ENCODE results near the gene KANK4.

The KANK4 gene

DNA sequence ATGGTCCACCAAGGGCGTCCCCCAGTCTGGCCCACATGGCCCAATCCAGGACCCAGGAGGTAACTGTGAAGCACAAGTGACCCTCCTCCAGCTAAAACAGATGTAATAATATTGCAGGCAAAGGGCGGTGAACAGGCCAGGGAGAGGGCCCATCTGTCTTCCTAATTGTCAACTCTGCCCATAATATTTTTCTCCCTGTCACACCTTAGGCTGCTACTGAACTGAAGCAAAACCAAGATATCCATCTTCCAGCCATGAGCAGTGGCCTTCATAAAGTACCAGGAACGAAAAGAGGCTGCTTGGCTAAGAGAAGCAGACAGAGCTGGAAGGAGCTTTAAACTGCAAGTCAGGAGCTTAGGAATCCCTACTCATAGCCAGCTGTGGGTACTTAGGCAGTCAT, 3.1 kb downstream of the KANK4 start:
- TF ChIP-seq, protein P1, sequence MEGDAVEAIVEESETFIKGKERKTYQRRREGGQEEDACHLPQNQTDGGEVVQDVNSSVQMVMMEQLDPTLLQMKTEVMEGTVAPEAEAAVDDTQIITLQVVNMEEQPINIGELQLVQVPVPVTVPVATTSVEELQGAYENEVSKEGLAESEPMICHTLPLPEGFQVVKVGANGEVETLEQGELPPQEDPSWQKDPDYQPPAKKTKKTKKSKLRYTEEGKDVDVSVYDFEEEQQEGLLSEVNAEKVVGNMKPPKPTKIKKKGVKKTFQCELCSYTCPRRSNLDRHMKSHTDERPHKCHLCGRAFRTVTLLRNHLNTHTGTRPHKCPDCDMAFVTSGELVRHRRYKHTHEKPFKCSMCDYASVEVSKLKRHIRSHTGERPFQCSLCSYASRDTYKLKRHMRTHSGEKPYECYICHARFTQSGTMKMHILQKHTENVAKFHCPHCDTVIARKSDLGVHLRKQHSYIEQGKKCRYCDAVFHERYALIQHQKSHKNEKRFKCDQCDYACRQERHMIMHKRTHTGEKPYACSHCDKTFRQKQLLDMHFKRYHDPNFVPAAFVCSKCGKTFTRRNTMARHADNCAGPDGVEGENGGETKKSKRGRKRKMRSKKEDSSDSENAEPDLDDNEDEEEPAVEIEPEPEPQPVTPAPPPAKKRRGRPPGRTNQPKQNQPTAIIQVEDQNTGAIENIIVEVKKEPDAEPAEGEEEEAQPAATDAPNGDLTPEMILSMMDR (conservative IDR thresholded peaks at IDR 0.05; ENCODE audit: low read depth, low read length) = no peak
- H3K4me3 ChIP-seq (ENCODE audit: low read depth, low read length) = no peak overlapping the region
- no peak for DNase-seq (ENCODE audit: low read depth)

DNA sequence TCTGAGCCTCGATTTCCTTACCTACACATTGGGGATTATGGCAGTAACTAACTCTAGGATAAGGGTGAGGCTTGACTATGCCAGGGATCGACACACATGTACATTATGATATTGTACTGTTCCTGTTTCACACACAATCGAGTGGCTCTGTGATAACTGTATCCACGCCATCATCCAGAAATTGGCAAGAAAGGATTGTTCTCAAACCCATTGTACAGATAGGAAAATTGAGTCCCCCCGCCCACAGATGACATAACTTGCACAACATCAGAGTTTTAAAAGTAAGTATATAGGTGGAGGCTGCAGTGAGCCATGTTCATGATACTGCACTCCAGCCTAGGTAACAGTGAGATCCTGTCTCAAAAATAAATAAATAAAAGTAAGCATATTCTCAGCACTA, 3.8 kb downstream of the KANK4 start:
- TF ChIP-seq, protein P1 (conservative IDR thresholded peaks at IDR 0.05; ENCODE audit: low read depth, low read length) = no peak
- H3K4me3 ChIP-seq (ENCODE audit: low read depth, low read length) = no peak overlapping the region
- no peak for DNase-seq (ENCODE audit: low read depth)

DNA sequence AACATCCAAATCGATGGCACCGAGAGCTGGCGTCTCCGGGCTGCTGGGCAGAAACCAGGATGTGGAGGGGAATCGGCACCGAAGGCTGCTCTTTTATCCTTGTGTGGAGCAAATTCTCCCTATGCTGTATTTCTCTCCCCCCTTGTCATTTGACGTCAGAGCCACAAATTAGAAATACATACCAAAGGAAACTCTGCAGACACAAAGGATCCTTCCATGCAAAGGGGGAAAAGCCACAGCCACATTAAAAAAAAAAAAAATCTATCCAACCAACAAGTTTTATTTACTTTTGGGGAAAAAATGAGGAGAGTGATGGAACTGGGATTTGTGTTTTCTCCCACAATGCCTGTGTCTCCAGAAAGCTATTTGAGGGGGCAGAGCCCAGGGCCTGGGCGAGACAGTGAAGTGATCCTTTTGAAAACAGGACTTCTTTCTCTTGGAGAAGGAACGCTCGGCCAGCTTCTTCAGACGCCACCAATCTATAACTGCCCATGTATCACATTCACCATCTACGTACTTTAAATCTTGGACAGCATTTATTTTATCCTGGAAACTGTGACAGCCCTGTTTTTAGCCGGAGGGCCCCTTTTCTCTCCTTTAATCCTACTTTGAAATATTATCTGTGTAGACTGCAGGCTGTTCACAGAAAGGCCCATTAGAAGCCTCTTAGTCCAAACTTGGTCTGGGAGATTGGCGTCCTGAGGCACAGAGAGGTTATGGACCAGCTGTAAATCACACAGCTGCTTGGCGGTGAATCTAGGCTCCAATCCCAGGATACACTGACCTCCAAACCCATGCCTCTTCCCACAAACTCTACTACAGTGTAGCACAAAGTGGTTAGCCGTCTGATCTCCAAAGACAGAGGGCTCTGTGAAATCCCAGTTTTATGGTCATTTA, 4.5 kb downstream of the KANK4 start:
- TF ChIP-seq, protein P1 (conservative IDR thresholded peaks at IDR 0.05; ENCODE audit: low read depth, low read length) = no peak
- no peak for DNase-seq (ENCODE audit: low read depth)
- H3K4me3 ChIP-seq (ENCODE audit: low read depth, low read length) = no peak overlapping the region

DNA sequence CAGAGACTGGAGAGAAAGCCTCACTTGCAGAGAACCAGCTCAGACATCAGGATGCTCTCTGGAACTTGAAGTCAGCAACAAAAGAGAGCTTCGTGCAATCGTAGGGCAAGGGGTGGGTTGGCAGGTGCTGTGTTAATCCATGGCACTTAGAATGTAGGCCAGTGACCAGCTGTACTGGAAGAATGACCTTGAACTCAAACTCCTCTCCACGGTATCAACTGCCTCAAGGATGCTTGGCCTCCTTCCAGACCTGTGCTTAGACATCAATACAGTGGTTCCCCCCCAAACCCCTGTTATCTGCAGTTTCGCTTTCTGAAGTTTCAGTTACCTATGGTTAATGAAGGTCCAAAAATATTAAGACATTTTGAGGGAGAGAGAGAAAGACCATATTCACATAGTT, 6.5 kb downstream of the KANK4 start:
- TF ChIP-seq, protein P1 (conservative IDR thresholded peaks at IDR 0.05; ENCODE audit: low read depth, low read length) = no peak
- DNase-seq (ENCODE audit: low read depth) = no peak
- no peak overlapping the region for H3K4me3 ChIP-seq (ENCODE audit: low read depth, low read length)

DNA sequence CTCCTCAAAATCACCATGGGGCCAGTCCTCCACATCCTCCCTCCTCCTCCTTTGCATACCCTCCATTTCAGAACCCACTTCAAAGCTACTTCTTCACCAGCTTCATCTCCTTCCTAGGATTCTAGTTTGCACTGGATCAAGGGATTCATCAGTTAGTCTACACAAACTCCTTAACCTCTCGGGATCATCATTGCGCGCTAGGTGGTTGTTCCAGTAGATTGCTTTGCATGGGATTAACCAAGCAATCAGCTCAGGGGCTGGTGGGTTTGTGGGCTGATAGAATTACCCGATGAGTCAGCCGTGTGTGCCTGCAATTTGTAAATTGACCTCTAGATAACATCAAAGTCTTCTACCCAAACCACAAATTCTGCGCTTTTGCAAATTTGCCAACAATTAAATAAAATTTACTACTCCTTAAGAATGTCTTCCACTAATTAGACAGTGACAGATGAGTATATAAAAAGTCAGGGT, 7.7 kb downstream of the KANK4 start:
- DNase-seq (ENCODE audit: low read depth) = no peak
- TF ChIP-seq, protein P1 (conservative IDR thresholded peaks at IDR 0.05; ENCODE audit: low read depth, low read length) = no peak
- H3K4me3 ChIP-seq (ENCODE audit: low read depth, low read length) = no peak overlapping the region

DNA sequence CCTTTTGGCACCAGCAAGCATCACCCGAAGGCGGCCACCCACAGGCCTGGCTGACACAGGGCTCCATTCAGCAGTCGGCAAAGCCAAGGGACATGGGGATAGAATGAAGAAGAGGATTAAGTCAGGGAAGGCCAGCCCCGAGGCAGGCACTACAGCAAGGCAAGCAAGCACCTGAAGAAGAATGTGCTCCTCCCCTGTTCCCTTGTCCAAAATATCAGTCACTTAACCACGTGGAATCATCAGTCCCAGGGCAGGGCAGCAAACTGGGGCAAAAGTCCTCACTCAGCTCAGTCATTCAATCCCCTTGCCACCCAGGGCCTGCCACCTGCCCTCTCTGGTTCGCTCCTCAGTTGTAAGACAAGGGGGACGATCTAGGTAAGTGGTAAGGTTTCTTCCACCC, 9.3 kb downstream of the KANK4 start:
- DNase-seq (ENCODE audit: low read depth) = no peak
- TF ChIP-seq, protein P1 (conservative IDR thresholded peaks at IDR 0.05; ENCODE audit: low read depth, low read length) = no peak
- no peak overlapping the region for H3K4me3 ChIP-seq (ENCODE audit: low read depth, low read length)

DNA sequence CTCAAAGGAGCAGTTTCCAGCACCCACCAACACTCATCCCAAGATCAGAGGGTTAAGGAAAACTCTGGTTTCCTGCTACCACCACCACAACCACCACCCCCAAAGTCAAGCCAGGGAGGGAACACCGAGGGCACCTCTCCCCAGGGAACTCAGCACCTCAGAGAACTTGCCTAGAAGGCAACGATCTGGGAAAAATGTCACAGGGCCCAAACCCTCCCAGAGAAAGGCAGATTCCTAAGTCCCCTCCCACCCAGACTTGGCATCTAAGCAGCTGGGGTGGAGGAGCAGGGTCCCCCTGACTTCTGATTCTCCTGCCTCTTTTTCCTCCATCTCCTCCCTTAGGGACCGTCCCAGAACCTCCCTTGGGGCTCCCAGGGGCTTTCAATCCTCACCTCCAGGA, 10.6 kb downstream of the KANK4 start:
- DNase-seq (ENCODE audit: low read depth) = no peak
- TF ChIP-seq, protein P1 (conservative IDR thresholded peaks at IDR 0.05; ENCODE audit: low read depth, low read length) = no peak
- H3K4me3 ChIP-seq (ENCODE audit: low read depth, low read length) = no peak overlapping the region
